HCT116 (cell line): ENCODE data around the gene QRICH1. TPM values are rescaled to one million over a fixed set of nuclear protein-coding genes. Genes with fewer than 3 reads are reported as not detected.

ENCODE experiments used
- ATAC-seq: fragments of 200-7000 bp; cut with Tn5 transposase; 2 replicates; pipeline ENCODE4 v1.9.1; 2020; ENCODE audit warnings: mild to moderate bottlenecking, moderate library complexity
- BruUV-seq: library from RNA; stranded (reverse); fragments of 400-500 nt; replicated peaks from 2 replicates; lab custom pipeline; 2021; lab: Mats Ljungman, UMichigan
- CTCF ChIA-PET: fragments of 300-600 bp; sonication (Branson Sonifier 250); formaldehyde crosslinking; loops from one replicate; lab custom pipeline; 2021; ENCODE audit warnings: antibody characterized with exemption; lab: Charles Lee
- POLR2A ChIA-PET: fragments of 300-600, 350-600 bp; sonication (Branson Sonifier 250); formaldehyde crosslinking; loops from one replicate; lab custom pipeline; 2021; ENCODE audit warnings: antibody characterized with exemption; lab: Charles Lee
- RAD21 ChIA-PET, 2 experiments: fragments of 300-600 bp; sonication (Branson Sonifier 250); formaldehyde crosslinking; loops; one replicate each; lab custom pipeline; 2023; ENCODE audit warnings: low total read pairs in 2 of 2; ENCODE audit not compliant: uncharacterized antibody in 2 of 2, unreplicated experiment in 2 of 2, low non-redundant PET in 1 of 2; lab: Charles Lee
- DNase-seq: peaks from one replicate; pipeline ENCODE4 v3.0.0-alpha.2; 2010; ENCODE audit warnings: low read depth, low spot score
- H2AFZ ChIP-seq: fragments of 200-600 bp; shearing (Covaris generic), sonication (generic); 2 replicates; pipeline ENCODE4 v1.6.1; 2017; ENCODE audit warnings: low read depth, mixed run types, mixed read lengths, antibody characterized with exemption, low read length; ENCODE audit not compliant: poor library complexity, severe bottlenecking
- H3K27ac ChIP-seq: 2 replicates; pipeline ENCODE4 v1.5.1; 2012; ENCODE audit warnings: low read depth, low read length
- H3K27me3 ChIP-seq: fragments of 200-600 bp; sonication (generic); 2 replicates; pipeline ENCODE4 v1.6.1; 2016; ENCODE audit warnings: mixed run types, low read length, mixed read lengths; ENCODE audit not compliant: insufficient read depth
- H3K36me3 ChIP-seq, 2 experiments: fragments of 200-500 bp in 1 of 2; fragments of 200-600 bp in 1 of 2; sonication (Bioruptor generic) in 1 of 2; sonication (generic) in 1 of 2; 2 replicates each; pipeline versions ENCODE4 v1.5.1 to v1.6.1; 2014 to 2016; ENCODE audit warnings: low read length in 2 of 2, inconsistent platforms in 1 of 2, mixed read lengths in 1 of 2, mixed run types in 1 of 2; ENCODE audit not compliant: insufficient read depth in 2 of 2, control insufficient read depth in 1 of 2
- H3K4me1 ChIP-seq, 2 experiments: fragments of 200-600 bp in 1 of 2; sonication (generic) in 1 of 2; 2 replicates each; pipeline versions ENCODE4 v1.5.1 to v1.6.1; 2012 to 2017; ENCODE audit warnings: low read length in 2 of 2, inconsistent platforms in 1 of 2, mild to moderate bottlenecking in 1 of 2, mixed read lengths in 1 of 2, mixed run types in 1 of 2, moderate library complexity in 1 of 2; ENCODE audit not compliant: insufficient read depth in 2 of 2, control insufficient read depth in 1 of 2
- H3K4me2 ChIP-seq: fragments of 200-600 bp; sonication (generic); 2 replicates; pipeline ENCODE4 v1.6.1; 2017; ENCODE audit warnings: mixed run types, low read length, mixed read lengths
- H3K4me3 ChIP-seq, 2 experiments: fragments of 200-600 bp in 1 of 2; sonication (generic) in 1 of 2; replicated peaks in 1 of 2; 2 replicates each; pipeline ENCODE4 v1.5.1; 2011 to 2016; ENCODE audit warnings: low read length in 2 of 2, control low read depth in 1 of 2, low read depth in 1 of 2, mild to moderate bottlenecking in 1 of 2, mixed read lengths in 1 of 2, mixed run types in 1 of 2
- H3K79me2 ChIP-seq: fragments of 200-600 bp; sonication (generic); 2 replicates; pipeline ENCODE4 v1.6.1; 2017; ENCODE audit warnings: mild to moderate bottlenecking, mixed run types, low read length, moderate library complexity, mixed read lengths; ENCODE audit not compliant: insufficient read depth
- H3K9ac ChIP-seq: fragments of 200-600 bp; sonication (generic); 2 replicates; pipeline ENCODE4 v1.6.1; 2016; ENCODE audit warnings: low read length, mixed read lengths
- H3K9me2 ChIP-seq: fragments of 200-600 bp; sonication (generic), shearing (Covaris generic); 2 replicates; pipeline ENCODE4 v1.6.1; 2017; ENCODE audit warnings: mixed run types, mild to moderate bottlenecking, moderate library complexity; ENCODE audit not compliant: insufficient read depth
- H3K9me3 ChIP-seq, 2 experiments: fragments of 200-500 bp in 1 of 2; fragments of 200-600 bp in 1 of 2; sonication (Bioruptor generic) in 1 of 2; sonication (generic) in 1 of 2; 2 replicates each; pipeline ENCODE4 v1.6.1; 2014 to 2017; ENCODE audit warnings: low read length in 2 of 2, mixed read lengths in 2 of 2, inconsistent platforms in 1 of 2, low read depth in 1 of 2, mild to moderate bottlenecking in 1 of 2, mixed run types in 1 of 2, moderate library complexity in 1 of 2; ENCODE audit not compliant: control insufficient read depth in 1 of 2, insufficient read depth in 1 of 2
- H4K20me1 ChIP-seq: fragments of 200-600 bp; sonication (generic), shearing (Covaris generic); 2 replicates; pipeline ENCODE4 v1.6.1; 2017; ENCODE audit warnings: mixed run types, mild to moderate bottlenecking, moderate library complexity; ENCODE audit not compliant: insufficient read depth
- ATF3 ChIP-seq: IDR thresholded peaks from 2 replicates; pipeline ENCODE4 v1.6.1; 2012
- CBX3 ChIP-seq: IDR thresholded peaks from 2 replicates; pipeline ENCODE4 v1.6.1; 2012; ENCODE audit warnings: low read depth
- CEBPB ChIP-seq: IDR thresholded peaks from 2 replicates; pipeline ENCODE4 v1.6.1; 2012; ENCODE audit warnings: low read depth
- ELF1 ChIP-seq: IDR thresholded peaks from 2 replicates; pipeline ENCODE4 v1.6.1; 2012; ENCODE audit warnings: low read depth, borderline replicate concordance
- EZH2 ChIP-seq: fragments of 200-600 bp; sonication (generic); IDR thresholded peaks from 2 replicates; pipeline ENCODE4 v1.6.1; 2017; ENCODE audit warnings: antibody characterized with exemption, mixed run types
- FOSL1 ChIP-seq: IDR thresholded peaks from 2 replicates; pipeline ENCODE4 v1.6.1; 2012; ENCODE audit warnings: low read depth
- MAX ChIP-seq: IDR thresholded peaks from 2 replicates; pipeline ENCODE4 v1.6.1; 2012
- POLR2A ChIP-seq: IDR thresholded peaks from 2 replicates; pipeline ENCODE4 v1.7.0; 2011; ENCODE audit warnings: borderline replicate concordance; ENCODE audit not compliant: insufficient read depth, insufficient read length; ENCODE audit errors: extremely low read depth
- POLR2AphosphoS5 ChIP-seq: IDR thresholded peaks from 2 replicates; pipeline ENCODE4 v1.6.1; 2011; ENCODE audit warnings: mild to moderate bottlenecking, low read depth, low read length, moderate library complexity
- REST ChIP-seq: IDR thresholded peaks from 2 replicates; pipeline ENCODE4 v1.6.1; 2012; ENCODE audit warnings: low read depth
- SIN3A ChIP-seq: IDR thresholded peaks from 2 replicates; pipeline ENCODE4 v1.6.1; 2012; ENCODE audit warnings: low read depth
- SP1 ChIP-seq: IDR thresholded peaks from 2 replicates; pipeline ENCODE4 v1.6.1; 2012; ENCODE audit warnings: low read depth
- SRF ChIP-seq: IDR thresholded peaks from 2 replicates; pipeline ENCODE4 v1.6.1; 2012; ENCODE audit warnings: low read depth
- TCF7L2 ChIP-seq: IDR thresholded peaks from 2 replicates; pipeline ENCODE4 v1.7.0; 2011; ENCODE audit warnings: borderline replicate concordance, inconsistent platforms; ENCODE audit not compliant: insufficient read depth, insufficient read length; ENCODE audit errors: extremely low read depth
- YY1 ChIP-seq: IDR thresholded peaks from 2 replicates; pipeline ENCODE4 v1.6.1; 2011; ENCODE audit warnings: low read length, low read depth, moderate library complexity, mild to moderate bottlenecking; ENCODE audit not compliant: insufficient replicate concordance; ENCODE audit errors: extremely low read depth
- ZBTB33 ChIP-seq: IDR thresholded peaks from 2 replicates; pipeline ENCODE4 v1.6.1; 2011; ENCODE audit warnings: mild to moderate bottlenecking, low read length, moderate library complexity; ENCODE audit not compliant: insufficient replicate concordance; ENCODE audit errors: extremely low read depth
- ZNF274 ChIP-seq: fragments of 200-500 bp; sonication (Bioruptor generic); IDR thresholded peaks from 2 replicates; pipeline ENCODE4 v1.6.1; 2014; ENCODE audit warnings: mild to moderate bottlenecking, low read depth, low read length, inconsistent platforms
- intact Hi-C: fragments of 100-400 bp; cut with micrococcal nuclease; formaldehyde crosslinking; loops from 2 replicates; pipeline ENCODE4 v1.10.0; 2022
- total RNA-seq: library from RNA; stranded (reverse); gene quantifications from one replicate; pipeline ENCODE4 v1.2.1, GENCODE V29; 2021; ENCODE audit not compliant: unreplicated experiment

The QRICH1 gene
- total RNA-seq, 1 experiment from 2014 or later, result 105 TPM

GRCh38 chr3:49005303-49005680, 88.6 kb downstream of the QRICH1 start:
- ChIA-PET CTCF (no interaction called here), RAD21 (no interaction called here), POLR2A (no interaction called here)
- BruUV-seq, result no TSS peak
- TF ChIP-seq POLR2A (no peak), ELF1 (no peak), ZBTB33 (no peak), ZNF274 (no peak), CBX3 (no peak), CEBPB (no peak), MAX (no peak), EZH2 (no peak), SRF (no peak), ATF3 (no peak), FOSL1 (no peak), SIN3A (no peak), POLR2AphosphoS5 (no peak), YY1 (no peak), SP1 (no peak), REST (no peak), TCF7L2 (no peak)
- no peak overlapping the region for H3K4me2 ChIP-seq
- intact Hi-C loops, result no loop called here
- DNase-seq (no peak), ATAC-seq (no peak)
- peaks cover 0 to 3% of the 10 kb centered on the region in 2 experiments; a peak in 1 of 4 replicates for H3K36me3 ChIP-seq
- no peaks in the 10 kb centered on the region for H3K27me3 ChIP-seq
- H3K9ac ChIP-seq, result no peak overlapping the region
- H3K9me2 ChIP-seq, result no peaks in the 10 kb centered on the region
- H3K79me2 ChIP-seq, result peaks cover 30% of the 10 kb centered on the region
- peaks cover 3 to 26% of the 10 kb centered on the region in 2 experiments; a peak in 3 of 4 replicates for H3K4me1 ChIP-seq
- H3K9me3 ChIP-seq, result no peaks in the 10 kb centered on the region
- H2AFZ ChIP-seq, result no peak overlapping the region
- H3K4me3 ChIP-seq, result no peak overlapping the region
- peak overlapping the region; percentile 13; the same call in 1 of the 2 replicates for H3K27ac ChIP-seq
- H4K20me1 ChIP-seq, result no peaks in the 10 kb centered on the region
